Parathyroid adenoma (tissue), 2 donors: ENCODE data around the gene PCDHAC2.

Experiments used
- H2AFZ ChIP-seq: fragments of 300-600 bp; sonication (generic); one replicate; pipeline ENCODE4 v1.7.0; 2017; ENCODE audit warnings: antibody characterized with exemption, mild to moderate bottlenecking
- H3K27ac ChIP-seq: fragments of 300-600 bp; sonication (generic); one replicate; pipeline ENCODE4 v1.7.0; 2017
- H3K27me3 ChIP-seq: fragments of 300-600 bp; sonication (generic); one replicate; pipeline ENCODE4 v1.7.0; 2017; ENCODE audit warnings: low read length; ENCODE audit not compliant: control insufficient read depth, insufficient read depth
- H3K36me3 ChIP-seq: fragments of 300-600 bp; sonication (generic); one replicate; pipeline ENCODE4 v1.7.0; 2017; ENCODE audit warnings: low read length; ENCODE audit not compliant: control insufficient read depth, insufficient read depth
- H3K4me1 ChIP-seq: fragments of 300-600 bp; sonication (generic); one replicate; pipeline ENCODE4 v1.7.0; 2017; ENCODE audit warnings: control low read depth
- H3K4me2 ChIP-seq: fragments of 300-600 bp; sonication (generic); one replicate; pipeline ENCODE4 v1.7.0; 2017; ENCODE audit warnings: low read length
- H3K4me3 ChIP-seq: fragments of 300-600 bp; sonication (generic); one replicate; pipeline ENCODE4 v1.7.0; 2017; ENCODE audit warnings: low read depth, low read length
- H3K79me2 ChIP-seq: fragments of 300-600 bp; sonication (generic); one replicate; pipeline ENCODE4 v1.7.0; 2017; ENCODE audit warnings: control low read depth
- H3K9ac ChIP-seq: fragments of 300-600 bp; sonication (generic); one replicate; pipeline ENCODE4 v1.7.0; 2017; ENCODE audit warnings: mild to moderate bottlenecking
- H3K9me3 ChIP-seq: fragments of 300-600 bp; sonication (generic); one replicate; pipeline ENCODE4 v1.7.0; 2017; ENCODE audit warnings: low read length; ENCODE audit not compliant: control insufficient read depth
- CTCF ChIP-seq: fragments of 300-600 bp; sonication (generic); IDR thresholded peaks from one replicate; pipeline ENCODE4 v1.7.0; 2017; ENCODE audit warnings: antibody characterized with exemption, mild to moderate bottlenecking
- donor health status: primary hyperparathyroidism.

The PCDHAC2 gene

GRCh38 chr5:140966293-140967225, at the start of gene PCDHAC2:
Gene PCDHAC2, plus strand, starts transcription at chr5:140966476. Its CDS starts 291 bp downstream, at chr5:140966767.
- peaks cover 20% of the 10 kb centered on the region for H3K79me2 ChIP-seq
- peak within 1 kb of the TSS; percentile 66 for H3K4me2 ChIP-seq
- peak within 1 kb of the TSS; percentile 93 for H3K27ac ChIP-seq
- peaks cover 24% of the 10 kb centered on the region for H3K4me1 ChIP-seq
- H3K9ac ChIP-seq, result peak within 1 kb of the TSS; percentile 15
- H2AFZ ChIP-seq, result peak within 1 kb of the TSS; percentile 96
- no peaks in the 10 kb centered on the region for H3K36me3 ChIP-seq
- H3K9me3 ChIP-seq, result no peaks in the 10 kb centered on the region
- TF ChIP-seq CTCF, result no peak
- no peaks in the 10 kb centered on the region for H3K27me3 ChIP-seq
- peak within 1 kb of the TSS; percentile 72 for H3K4me3 ChIP-seq

GRCh38 chr5:140923601-140924000, 42.7 kb upstream of the PCDHAC2 start:
- Histone ChIP-seq H3K27me3 (no peaks in the 10 kb centered on the region), H3K27ac (no peak overlapping the region), H2AFZ (no peak overlapping the region), H3K4me2 (no peak overlapping the region), H3K36me3 (no peaks in the 10 kb centered on the region), H3K79me2 (peaks cover 4% of the 10 kb centered on the region), H3K9me3 (no peaks in the 10 kb centered on the region), H3K9ac (no peak overlapping the region), H3K4me1 (no peaks in the 10 kb centered on the region), H3K4me3 (no peak overlapping the region)
- TF ChIP-seq CTCF, result no peak

GRCh38 chr5:140925806-140926442, 40.4 kb upstream of the PCDHAC2 start, which contains the start of gene PCDHAC1:
Gene PCDHAC1, plus strand, starts transcription at chr5:140926299. Its CDS starts 594 bp downstream, at chr5:140926893.
- Histone ChIP-seq H3K9ac (peak within 1 kb of the TSS; percentile 61), H3K36me3 (no peaks in the 10 kb centered on the region), H3K9me3 (no peaks in the 10 kb centered on the region), H3K4me1 (peaks cover 6% of the 10 kb centered on the region), H3K27me3 (no peaks in the 10 kb centered on the region), H3K27ac (peak within 1 kb of the TSS; percentile 87), H2AFZ (peak within 1 kb of the TSS; percentile 94), H3K4me3 (peak within 1 kb of the TSS; percentile 77), H3K79me2 (peaks cover 4% of the 10 kb centered on the region), H3K4me2 (peak within 1 kb of the TSS; percentile 90)
- no peak for TF ChIP-seq CTCF

- peak overlapping the region; percentile 87 for H3K27ac ChIP-seq
- no peaks in the 10 kb centered on the region for H3K9me3 ChIP-seq
- peaks cover 4% of the 10 kb centered on the region for H3K79me2 ChIP-seq
- H3K9ac ChIP-seq, result peak overlapping the region; percentile 61
- H3K36me3 ChIP-seq, result no peaks in the 10 kb centered on the region
- no peaks in the 10 kb centered on the region for H3K27me3 ChIP-seq
- H3K4me1 ChIP-seq, result peaks cover 6% of the 10 kb centered on the region
- peak overlapping the region; percentile 90 for H3K4me2 ChIP-seq
- peak overlapping the region; percentile 77 for H3K4me3 ChIP-seq
- peak; percentile 91 for TF ChIP-seq CTCF
- peak overlapping the region; percentile 94 for H2AFZ ChIP-seq
Observed at GRCh38 chr5:140926443-140927227, 39.6 kb upstream of the PCDHAC2 start.
